Adrenal gland (tissue), 12 donors: ENCODE measurements around the gene AKAP11. TPM values are rescaled to one million over a fixed set of nuclear protein-coding genes. Genes with fewer than 3 reads are reported as not detected.

Source experiments
- DNase-seq, 7 donors: peaks; one replicate each; pipeline ENCODE4 v3.0.0-alpha.2; 2019 to 2020
- H3K27ac ChIP-seq, 5 donors: fragments of 200-600 bp; sonication (generic) in 4 of 5; 1 replicate in 3 of 5; 2 replicates in 2 of 5; pipeline versions ENCODE4 v1.5.1 to v1.8.0; 2016 to 2020; ENCODE audit warnings: mild to moderate bottlenecking in 1 of 5
- H3K27me3 ChIP-seq: fragments of 200-600 bp; 2 replicates; pipeline ENCODE4 v1.8.0; 2021
- H3K36me3 ChIP-seq, 2 donors: fragments of 200-600 bp; replicated peaks in 1 of 2; 1 replicate in 1 of 2; 2 replicates in 1 of 2; pipeline versions ENCODE4 v1.5.1 to v1.8.0; 2018 to 2022
- H3K4me1 ChIP-seq, 2 donors: fragments of 200-600 bp; replicated peaks in 1 of 2; 1 replicate in 1 of 2; 2 replicates in 1 of 2; pipeline versions ENCODE4 v1.5.1 to v1.8.0; 2018 to 2021
- H3K4me3 ChIP-seq, 4 donors: fragments of 200-600 bp; sonication (generic) in 3 of 4; one replicate each; pipeline ENCODE4 v1.5.1; 2016 to 2018
- H3K9me3 ChIP-seq, 3 donors: fragments of 200-600 bp; sonication (generic) in 1 of 3; replicated peaks in 1 of 3; 1 replicate in 2 of 3; 2 replicates in 1 of 3; pipeline versions ENCODE4 v1.5.1 to v1.8.0; 2016 to 2021
- POLR2A ChIP-seq, 2 donors: fragments of 450-650 bp; IDR thresholded peaks; one replicate each; pipeline ENCODE4 v1.6.1; 2017; ENCODE audit warnings: antibody characterized with exemption in 2 of 2, mild to moderate bottlenecking in 2 of 2, moderate library complexity in 1 of 2
- WGBS, 4 donors: extraction: QIAGEN DNeasy Blood & Tissue Kit in 2 of 4; methylation state at CpG; one replicate each; pipeline versions ENCODE4 v1.1.5 to v1.1.7; 2013 to 2017; 5-methylcytosine and 5-hydroxymethylcytosine counted together
- intact Hi-C, 2 donors: fragments of 100-400 bp; cut with DNase I; formaldehyde crosslinking; loops; one replicate each; pipeline versions ENCODE4 v1.14.1 to v1.15.0; 2022 to 2023
- polyA plus RNA-seq, 3 donors: library from polyadenylated mRNA; stranded (reverse); fragments of 200-250 nt in 2 of 3; fragments of 350-450 nt in 1 of 3; fragmentation: Illumina TruSeq in 1 of 3; extraction: RNeasy Lipid Tissue Mini Kit (QIAGEN cat#74804) in 1 of 3; gene quantifications; one replicate each; pipeline ENCODE4 v1.2.3, GENCODE V29; 2013 to 2014
- total RNA-seq, 9 donors: library from RNA; depleted of rRNA in 4 of 9; stranded (reverse); fragments of >200 nt in 4 of 9; fragments of 120-200 nt in 1 of 9; fragmentation: NEBNext Ultra II Directional in 1 of 9; extraction: Animal tissue kit (Norgen Biotek cat#: 25700) in 1 of 9; gene quantifications; one replicate each; pipeline versions ENCODE4 v1.1.0 to v1.2.4, GENCODE V29; 2013 to 2023
- TF ChIP-seq, protein P1 (sequence below), 6 experiments: fragments of 450-650 bp in 4 of 6; fragments of 200-600 bp in 2 of 6; sonication (generic) in 1 of 6; IDR thresholded peaks; 1 replicate in 5 of 6; 2 replicates in 1 of 6; pipeline versions ENCODE4 v1.5.1 to v1.8.0; 2016 to 2021; ENCODE audit warnings: antibody characterized with exemption in 6 of 6, mild to moderate bottlenecking in 2 of 6, moderate library complexity in 1 of 6
- donor health status: healthy with polysubstance abuse.
- donor health status: Bipolar disorder and iron deficiency.
- donor health status: DM: yes; HTN: yes; CAD: no.
- donor health status: DM: no; HTN: no; CAD: no.
- donor health status: DM: no; HTN: no; CAD: no.
- donor health status: DM: yes; HTN: yes; CAD: no.

AKAP11 gene
- total and polyA plus RNA-seq, 12 donors: 5.0 to 42.2 (median 31.1) TPM

DNA sequence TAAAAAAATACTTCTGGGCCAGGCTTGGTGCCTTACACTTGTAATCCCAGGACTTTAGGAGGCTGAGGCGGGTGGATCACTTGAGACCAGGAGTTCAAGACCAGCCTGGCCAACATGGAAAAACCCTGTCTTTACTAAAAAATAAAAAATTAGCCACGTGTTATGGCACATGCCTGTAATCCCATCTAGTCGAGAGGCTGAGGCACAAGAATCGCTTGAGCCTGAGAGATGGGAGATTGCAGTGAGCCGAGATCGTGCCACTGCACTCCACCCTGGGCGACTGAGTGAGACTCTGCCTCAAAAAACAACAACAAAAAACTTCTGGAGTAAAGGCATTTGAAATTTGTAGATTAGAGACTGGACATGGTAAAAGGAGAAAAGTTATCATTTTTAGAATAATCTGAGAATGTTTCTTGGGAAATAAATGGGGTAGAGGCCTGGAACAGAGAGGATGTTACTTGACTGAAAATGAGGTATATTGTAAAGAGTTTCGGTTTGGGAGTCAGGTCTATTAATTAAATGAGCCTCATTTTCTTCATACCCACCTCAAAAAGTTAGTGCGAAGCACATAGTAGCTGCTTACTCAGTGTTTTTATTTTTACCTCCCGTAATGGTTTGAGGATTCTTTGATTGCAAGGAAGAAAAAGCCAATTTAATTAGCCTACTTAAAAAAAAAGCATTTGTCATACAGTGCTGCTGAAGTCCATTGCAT, 2.6 kb downstream of the AKAP11 start:
- Histone ChIP-seq H3K27me3 (no peaks in the 10 kb centered on the region), H3K36me3 (no peaks in the 10 kb centered on the region), H3K4me1 (peaks cover 6 to 28% of the 10 kb centered on the region in 2 donors), H3K27ac (no peak overlapping the region), H3K4me3 (no peak overlapping the region), H3K9me3 (no peaks in the 10 kb centered on the region)
- TF ChIP-seq, protein P1, sequence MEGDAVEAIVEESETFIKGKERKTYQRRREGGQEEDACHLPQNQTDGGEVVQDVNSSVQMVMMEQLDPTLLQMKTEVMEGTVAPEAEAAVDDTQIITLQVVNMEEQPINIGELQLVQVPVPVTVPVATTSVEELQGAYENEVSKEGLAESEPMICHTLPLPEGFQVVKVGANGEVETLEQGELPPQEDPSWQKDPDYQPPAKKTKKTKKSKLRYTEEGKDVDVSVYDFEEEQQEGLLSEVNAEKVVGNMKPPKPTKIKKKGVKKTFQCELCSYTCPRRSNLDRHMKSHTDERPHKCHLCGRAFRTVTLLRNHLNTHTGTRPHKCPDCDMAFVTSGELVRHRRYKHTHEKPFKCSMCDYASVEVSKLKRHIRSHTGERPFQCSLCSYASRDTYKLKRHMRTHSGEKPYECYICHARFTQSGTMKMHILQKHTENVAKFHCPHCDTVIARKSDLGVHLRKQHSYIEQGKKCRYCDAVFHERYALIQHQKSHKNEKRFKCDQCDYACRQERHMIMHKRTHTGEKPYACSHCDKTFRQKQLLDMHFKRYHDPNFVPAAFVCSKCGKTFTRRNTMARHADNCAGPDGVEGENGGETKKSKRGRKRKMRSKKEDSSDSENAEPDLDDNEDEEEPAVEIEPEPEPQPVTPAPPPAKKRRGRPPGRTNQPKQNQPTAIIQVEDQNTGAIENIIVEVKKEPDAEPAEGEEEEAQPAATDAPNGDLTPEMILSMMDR (IDR thresholded peaks at IDR 0.05): no peak
- no peak for TF ChIP-seq POLR2A (IDR thresholded peaks at IDR 0.05)
- no peak for DNase-seq
- intact Hi-C loops: no loop called here
- WGBS, 4 donors: 81 to 87% (median 87%) methylated on average over 9 to 10 of the region's 10 CpGs

DNA sequence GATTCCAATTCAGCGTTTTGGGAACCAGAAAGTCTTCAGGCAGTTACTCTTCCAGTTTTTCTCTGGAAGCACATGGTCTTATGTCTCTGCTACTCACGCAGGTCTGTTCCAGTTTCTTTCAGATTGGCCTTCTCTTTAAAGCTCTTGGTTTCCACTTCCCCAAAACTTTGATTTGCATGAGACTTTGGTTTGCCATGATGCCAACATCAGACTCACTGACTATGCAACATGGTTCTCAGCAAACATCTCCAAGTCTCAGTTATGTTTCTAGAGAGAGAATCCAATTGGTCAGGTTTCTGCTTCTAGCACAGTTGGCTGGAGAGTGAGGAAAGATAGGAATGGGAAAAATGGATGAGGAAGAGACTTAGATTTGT, 3.1 kb downstream of the AKAP11 start:
- H3K27me3 ChIP-seq: no peaks in the 10 kb centered on the region
- no peaks in the 10 kb centered on the region for H3K36me3 ChIP-seq
- no peak overlapping the region for H3K4me3 ChIP-seq
- H3K4me1 ChIP-seq: peaks cover 6 to 33% of the 10 kb centered on the region in 2 donors
- no peak for TF ChIP-seq POLR2A (IDR thresholded peaks at IDR 0.05)
- TF ChIP-seq, protein P1 (IDR thresholded peaks at IDR 0.05): no peak
- 66 to 80% (median 72%) methylated on average over 2 of the region's 2 CpGs for WGBS, 4 donors
- H3K9me3 ChIP-seq: no peaks in the 10 kb centered on the region
- peak in 2 of 7 donors; percentile 6 to 25 for DNase-seq
- H3K27ac ChIP-seq: no peak overlapping the region
- intact Hi-C loops: no loop called here

DNA sequence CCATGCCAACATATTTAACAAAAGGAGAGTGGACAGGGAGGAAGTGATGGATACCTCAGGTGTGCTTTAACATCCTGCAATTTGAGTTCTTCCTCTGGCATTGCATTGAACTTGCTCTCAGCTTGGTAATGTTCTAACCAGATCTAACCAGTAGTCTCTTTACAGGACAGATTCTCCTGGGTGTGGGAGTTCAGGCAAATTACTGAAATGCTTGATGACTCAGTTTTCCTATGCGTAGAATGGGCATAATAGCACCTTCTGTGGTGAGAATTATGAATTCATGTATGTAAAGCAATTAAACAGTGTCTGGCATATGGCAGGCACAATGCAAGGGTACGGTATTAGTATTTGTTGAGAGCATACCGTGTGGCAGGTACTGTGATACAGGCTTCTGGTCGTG, 3.6 kb downstream of the AKAP11 start:
- Histone ChIP-seq H3K36me3 (no peaks in the 10 kb centered on the region), H3K9me3 (no peaks in the 10 kb centered on the region), H3K27ac (no peak overlapping the region), H3K4me1 (peaks cover 6 to 37% of the 10 kb centered on the region in 2 donors), H3K27me3 (no peaks in the 10 kb centered on the region), H3K4me3 (no peak overlapping the region)
- TF ChIP-seq, protein P1 (IDR thresholded peaks at IDR 0.05): no peak
- no peak for TF ChIP-seq POLR2A (IDR thresholded peaks at IDR 0.05)
- DNase-seq: no peak
- intact Hi-C loops: no loop called here
- WGBS, 4 donors: 98 to 100% (median 98%) methylated on average over 4 of the region's 4 CpGs

DNA sequence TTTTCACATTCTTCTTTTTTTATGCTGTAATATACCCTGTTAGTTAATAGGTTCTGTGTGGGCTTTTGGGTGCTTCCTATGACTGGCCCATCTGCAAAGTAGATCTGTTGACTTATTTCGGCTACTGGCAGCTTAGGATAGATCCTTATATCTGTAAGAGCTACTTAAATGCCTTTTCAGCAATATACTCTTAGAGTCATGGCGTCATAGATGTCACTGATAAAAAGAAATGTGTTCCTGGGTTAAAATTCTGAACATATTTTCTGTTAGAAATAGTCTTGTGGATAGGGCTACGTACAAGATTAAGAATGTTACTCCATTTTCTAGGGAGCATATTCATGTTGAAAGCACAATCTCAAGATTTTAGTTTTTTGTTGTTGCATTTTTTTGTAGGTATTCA, 4.7 kb downstream of the AKAP11 start:
- H3K27me3 ChIP-seq: no peaks in the 10 kb centered on the region
- H3K27ac ChIP-seq: no peak overlapping the region
- 89 to 98% (median 90%) methylated on average over 3 of the region's 3 CpGs for WGBS, 4 donors
- peaks cover 6 to 42% of the 10 kb centered on the region in 2 donors for H3K4me1 ChIP-seq
- DNase-seq: no peak
- H3K9me3 ChIP-seq: no peaks in the 10 kb centered on the region
- intact Hi-C loops: no loop called here
- no peak overlapping the region for H3K4me3 ChIP-seq
- H3K36me3 ChIP-seq: no peaks in the 10 kb centered on the region
- TF ChIP-seq, protein P1 (IDR thresholded peaks at IDR 0.05): no peak
- no peak for TF ChIP-seq POLR2A (IDR thresholded peaks at IDR 0.05)
